ELF-1 (cell line): Measurements from ENCODE around the gene TRIM7.
A peak's percentile ranks its signal among the peaks of the same experiment; 100 is the strongest.
"Not testable (repeated sequence)": the region's sequence is repeated elsewhere in the genome, so short reads cannot be mapped to it uniquely, and the experiment has no call there.

Source experiments
- DNase-seq: peaks from one replicate; pipeline ENCODE4 v3.0.0-alpha.2; 2016; ENCODE audit warnings: low read depth, low spot score

The TRIM7 gene

GRCh38 chr5:181193656-181194055 lies 11.3 kb downstream of the TRIM7 start:
- DNase-seq: no peak

GRCh38 chr5:181192337-181193046 lies 12.5 kb downstream of the TRIM7 start:
- DNase-seq: no peak

DNA sequence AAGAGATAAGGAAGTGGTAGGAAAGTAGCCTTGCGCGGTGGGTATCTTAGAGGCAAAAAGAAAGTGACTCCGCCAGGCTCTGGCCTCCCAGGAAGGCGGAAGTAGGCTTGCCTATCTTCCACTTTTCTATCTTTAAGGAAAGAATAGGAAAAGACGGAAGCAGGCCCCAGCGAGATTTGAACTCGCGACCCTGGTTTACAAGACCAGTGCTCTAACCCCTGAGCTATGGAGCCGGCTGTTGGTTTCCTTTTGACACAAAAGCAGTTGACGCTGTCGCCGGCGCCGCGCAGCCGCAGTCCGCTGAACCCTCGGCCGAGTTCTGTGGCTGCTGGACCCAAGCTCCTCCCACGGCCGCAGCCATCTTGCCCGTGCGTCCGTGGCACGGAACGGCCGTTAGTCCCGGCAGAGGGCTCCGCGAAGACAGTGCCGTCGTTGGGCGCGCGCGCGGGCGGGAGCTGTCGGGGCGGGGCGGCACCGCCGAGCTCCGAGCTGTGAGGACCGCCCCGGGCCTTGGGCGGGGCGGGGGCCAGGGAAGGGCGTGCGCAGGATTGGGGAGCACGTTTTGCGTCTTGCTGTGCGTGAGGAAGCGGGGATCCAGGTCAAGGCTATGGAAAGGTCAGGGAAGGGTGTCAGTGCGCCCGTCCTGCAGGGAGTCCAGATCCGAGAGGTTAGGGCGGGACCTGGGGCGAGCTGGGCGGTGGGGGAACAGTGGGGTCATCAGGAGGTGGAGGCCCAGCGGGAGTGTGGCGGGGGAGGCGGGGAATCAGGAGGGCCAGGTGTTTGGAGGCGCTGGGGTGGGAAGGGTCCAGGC lies 13.3 kb downstream of the TRIM7 start:
- DNase-seq: peak; percentile 99

DNA sequence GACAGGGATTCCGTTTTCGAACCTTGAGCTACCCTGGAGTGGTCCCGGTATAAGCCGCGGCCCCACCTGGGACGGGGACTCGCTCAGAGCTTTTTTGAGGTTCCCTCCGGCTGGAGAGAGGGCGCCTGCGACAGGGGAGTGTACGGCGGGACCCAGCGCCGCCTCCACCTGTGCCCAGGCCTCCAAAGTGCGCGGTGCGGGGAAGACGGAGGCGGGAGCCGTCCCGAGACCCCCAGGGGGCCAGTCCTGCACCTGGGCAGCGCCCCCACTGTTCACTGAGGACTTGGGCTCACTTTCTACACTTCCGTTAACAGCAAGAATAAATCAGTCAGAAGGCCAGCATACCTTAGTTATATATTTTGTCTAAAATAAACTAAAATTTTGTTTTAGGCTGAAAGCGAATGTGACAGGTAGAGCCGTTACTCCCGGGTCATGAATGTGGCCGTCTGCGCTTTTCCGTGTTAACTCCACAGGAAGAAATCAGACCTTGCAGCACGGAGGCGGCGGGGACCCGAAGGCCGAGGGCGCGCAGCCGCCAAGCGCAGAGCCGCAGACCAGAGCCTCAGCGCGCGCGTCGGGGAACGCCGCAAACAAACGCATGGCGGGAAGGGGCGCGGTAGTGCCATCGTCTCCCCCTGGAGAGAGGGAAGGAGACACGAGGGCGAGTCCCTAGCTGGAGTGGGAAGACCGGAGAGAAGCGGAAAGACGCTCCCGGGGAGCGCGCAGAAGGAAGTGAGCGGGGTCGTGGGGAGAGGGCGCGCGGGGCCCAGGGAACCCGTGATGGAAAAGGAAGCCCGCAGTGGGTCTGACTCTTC lies 14.1 kb downstream of the TRIM7 start:
- DNase-seq: no peak

DNA sequence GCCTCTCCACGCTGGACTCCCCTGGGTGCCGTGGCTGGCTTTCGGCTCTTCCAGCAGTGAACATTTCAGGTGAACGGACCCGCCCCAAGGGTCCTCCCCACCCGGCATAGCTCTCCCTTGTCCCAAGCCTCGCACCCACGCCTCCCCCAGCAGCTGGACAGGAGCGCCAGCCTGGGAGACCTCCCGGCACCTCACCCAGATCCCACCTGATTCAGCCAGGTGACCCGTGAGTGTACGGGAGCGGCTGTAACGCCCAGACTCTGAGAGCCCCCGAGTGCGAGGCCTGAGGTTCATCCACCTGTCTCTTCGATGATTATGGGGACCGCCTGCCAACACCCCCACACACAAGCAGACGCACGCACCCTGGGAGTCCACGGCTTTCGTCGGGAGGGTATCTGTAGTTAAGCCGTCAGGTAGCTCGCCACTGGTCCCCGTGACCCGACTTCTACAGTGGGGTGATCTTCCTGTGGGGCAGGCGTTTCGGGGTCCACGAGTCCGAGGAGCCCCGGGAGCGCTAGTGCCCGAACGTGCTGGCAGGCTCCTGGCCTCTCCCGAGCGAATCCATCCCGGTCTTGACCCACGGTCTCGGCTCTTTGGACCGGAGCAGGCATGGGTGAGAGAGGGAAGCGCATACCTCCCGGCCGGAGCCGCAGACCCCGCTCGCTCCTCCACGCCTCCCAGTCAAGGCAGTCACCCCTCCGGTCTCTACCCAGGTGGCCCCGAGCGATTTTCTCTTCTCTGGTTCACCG lies 14.9 kb downstream of the TRIM7 start:
- no peak for DNase-seq

DNA sequence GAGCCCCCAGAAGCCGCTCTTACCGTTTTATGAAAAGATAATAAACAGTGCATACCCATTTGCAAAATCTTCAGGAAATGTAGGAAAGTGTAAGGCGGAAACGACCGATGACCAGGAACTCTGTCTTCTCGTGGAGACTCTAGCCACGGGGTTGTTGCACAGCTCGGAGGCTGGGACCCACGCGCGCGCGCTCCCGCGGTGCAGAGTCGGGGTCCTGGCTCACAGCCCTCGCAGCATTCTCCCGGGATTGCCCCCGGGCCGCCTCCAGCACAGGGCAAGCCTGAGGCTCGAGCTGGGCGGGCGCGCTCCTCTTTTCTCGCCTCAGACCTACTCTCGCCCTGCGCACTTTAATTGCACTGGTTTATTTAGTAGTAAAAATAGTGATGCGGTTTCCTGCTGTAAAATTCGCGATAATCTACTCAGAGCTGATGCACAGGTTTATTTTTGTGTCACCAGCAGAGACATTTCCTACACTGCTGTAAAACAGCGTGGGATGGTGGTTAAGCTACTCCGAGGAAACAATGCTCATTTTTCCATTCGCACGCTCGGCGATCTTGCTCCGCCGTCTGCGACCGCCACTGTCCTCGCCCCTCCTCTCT lies 15.5 kb downstream of the TRIM7 start:
- no peak for DNase-seq

DNA sequence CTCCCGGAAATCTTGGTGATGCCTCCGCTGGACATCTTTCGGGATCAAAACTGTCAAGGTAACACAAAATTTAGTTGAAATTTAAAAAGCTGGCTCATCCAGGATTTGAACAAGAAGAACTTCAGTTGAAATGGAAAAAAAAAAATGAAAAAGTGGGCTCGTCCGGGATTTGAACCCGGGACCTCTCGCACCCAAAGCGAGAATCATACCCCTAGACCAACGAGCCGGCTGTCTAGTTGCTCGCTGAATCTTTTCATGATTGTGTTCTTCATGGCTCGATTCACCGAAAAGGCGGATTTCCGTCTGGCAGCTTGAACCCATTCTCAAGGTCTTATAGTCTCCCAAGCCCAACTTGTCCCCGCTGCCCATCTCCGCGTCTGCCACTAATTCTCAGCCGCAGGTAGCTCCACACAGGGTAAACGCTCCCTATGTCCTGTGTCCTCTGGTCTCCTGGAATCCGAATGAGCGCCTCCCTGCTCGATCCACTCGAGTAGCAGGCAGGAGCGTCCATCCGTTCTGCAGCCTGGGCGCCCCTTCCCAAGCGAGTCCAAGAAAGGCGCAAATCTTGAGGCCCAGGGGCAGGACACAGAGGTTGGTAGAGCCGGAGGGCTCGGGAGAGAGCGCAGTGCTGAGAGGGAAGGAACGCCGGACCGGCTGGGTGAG lies 16.2 kb downstream of the TRIM7 start:
- DNase-seq: peak; percentile 94

GRCh38 chr5:181187500-181188213 lies 17.3 kb downstream of the TRIM7 start:
- DNase-seq: peak; percentile 95

DNA sequence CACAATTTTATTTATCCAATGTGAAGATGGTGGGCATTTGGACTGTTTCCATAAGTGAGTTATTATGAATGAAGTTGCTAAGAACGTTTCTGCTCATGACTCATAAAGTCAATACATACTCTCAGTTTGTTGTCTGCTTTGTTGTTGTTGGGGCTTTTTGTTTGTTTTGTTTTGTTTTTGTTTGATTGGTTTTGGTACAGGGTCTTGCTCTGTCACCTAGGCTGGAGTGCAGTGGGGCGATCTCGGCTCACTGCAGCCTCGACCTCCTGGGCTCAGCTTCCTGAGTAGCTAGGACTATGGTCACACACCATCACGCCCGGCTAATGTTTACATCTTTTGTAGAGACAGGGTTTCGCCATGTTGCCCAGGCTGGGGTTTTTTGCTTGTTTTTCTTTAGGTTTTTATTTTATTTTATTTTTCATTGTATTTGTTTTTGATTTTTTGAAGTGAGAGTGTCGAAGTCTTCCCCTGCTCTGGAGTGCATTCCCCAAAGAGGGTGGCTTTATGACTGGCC lies 18.0 kb downstream of the TRIM7 start:
- DNase-seq: no peak

DNA sequence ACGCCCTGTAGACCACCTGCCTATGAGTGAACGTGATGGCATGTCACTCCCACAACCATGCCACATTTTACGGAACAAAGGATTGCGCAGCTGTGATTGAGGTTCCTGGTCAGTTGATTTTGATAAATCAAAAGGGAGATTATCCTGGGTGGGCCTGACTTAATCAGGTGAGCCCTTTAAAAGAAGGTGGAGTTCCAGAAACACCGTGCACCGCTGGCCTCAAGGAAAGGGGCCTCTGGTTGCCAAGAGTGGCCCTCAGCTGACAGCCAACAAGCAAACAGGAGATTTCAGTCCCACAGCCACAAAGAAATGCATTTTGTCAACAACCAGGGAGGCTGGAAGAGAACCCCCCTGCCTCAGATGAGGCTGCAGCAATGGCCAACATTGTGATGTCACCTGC lies 19.0 kb downstream of the TRIM7 start:
- no peak for DNase-seq

DNA sequence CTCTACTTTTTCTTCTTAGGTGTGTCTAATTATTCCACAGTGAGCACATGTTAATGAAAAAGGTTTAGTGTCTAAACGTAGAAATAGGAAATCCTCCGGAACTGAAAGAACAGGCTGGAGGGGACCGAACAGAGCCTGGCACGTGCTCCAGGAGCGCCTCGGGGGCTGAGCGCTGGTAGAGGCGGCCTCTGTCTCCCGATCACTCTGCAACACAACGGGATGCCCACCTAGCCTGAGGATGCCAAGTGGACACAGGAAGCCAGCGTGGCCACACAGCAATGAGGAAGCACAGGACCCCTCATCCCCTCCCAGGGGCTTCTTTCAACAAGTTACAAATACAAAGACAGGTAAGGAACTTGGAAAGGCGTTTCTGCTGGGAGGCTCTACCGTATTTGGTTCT lies 19.4 kb downstream of the TRIM7 start:
- DNase-seq: no peak

DNA sequence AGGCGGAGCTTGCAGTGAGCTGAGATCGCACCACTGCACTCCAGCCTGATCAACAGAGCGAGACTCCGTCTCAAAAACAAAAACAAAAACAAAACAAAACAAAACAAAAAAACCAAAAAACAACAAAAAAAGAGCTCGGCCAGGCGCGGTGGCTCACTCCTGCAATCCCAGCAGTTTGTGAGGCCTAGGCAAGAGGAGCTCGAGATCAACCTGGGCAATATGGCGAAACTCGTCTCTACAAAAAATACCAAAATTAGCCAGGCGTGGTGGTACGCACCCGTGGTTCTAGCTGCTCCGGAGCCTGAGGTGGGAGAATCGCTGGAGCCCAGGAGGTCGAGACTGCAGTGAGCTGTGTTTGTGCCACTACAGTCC lies 20.2 kb downstream of the TRIM7 start:
- peak; percentile 67 for DNase-seq

GRCh38 chr5:181182651-181183050 lies 22.3 kb downstream of the TRIM7 start:
- no peak for DNase-seq

DNA sequence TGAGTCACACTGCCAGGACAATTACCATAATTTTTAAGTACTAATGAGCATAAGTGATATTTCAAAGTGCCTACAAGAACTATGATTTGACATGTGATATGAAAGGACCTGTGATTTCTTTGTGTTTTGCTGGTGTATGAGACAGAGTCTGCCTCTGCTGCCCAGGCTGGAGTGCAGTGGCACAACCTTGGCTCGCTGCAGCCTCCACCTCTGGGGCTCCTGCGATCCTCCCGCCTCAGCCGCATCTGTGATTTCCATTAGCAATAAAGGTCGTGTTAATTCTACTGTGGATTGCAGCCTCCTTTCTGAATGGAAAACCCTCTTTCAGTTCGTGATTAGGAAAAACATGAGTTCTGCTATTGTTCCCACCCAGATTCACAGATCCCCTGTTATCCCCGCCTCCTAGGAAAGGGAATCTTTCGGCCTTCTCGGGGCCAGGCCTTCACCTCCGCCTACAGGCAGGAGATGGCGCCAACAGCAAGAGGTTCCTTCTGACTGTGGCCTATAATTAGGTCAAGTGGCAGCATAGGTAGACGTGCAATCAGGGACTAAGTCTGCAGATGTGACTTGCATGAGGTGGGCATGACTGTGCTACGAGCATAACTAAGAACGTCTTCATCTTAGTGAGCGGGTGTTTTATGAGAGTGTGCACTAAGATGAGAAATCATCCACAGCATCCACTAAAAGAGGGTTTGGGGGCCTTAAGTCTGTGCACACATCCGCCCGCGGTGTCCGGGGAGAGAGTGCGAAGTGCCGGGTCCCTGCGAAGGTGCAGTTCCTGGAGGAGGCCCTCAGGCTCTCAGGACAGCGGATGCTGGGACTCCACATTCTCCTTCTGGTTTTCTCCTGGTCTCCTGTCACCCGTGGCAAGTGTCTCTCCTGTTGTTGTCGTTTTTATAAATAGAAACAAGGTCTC lies 23.1 kb downstream of the TRIM7 start:
- peak; percentile 87 for DNase-seq

DNA sequence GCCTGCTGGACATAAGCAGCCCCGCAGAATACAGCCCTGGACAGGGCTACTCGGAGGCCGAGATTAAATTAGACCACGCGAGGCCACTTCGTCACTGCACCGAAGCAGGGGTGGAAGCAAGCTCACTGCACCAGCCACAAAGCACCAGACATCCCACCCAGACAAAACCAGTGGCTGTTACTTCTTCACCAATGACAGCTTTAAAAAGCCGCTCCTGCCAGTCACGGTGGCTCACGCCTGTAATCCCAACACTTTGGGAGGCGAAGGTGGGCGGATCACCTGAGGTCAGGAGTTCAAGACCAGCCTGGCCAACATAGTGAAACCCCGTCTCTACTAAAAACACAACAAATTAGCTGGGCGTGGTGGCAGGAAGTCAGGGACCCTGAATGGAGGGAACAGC lies 27.4 kb downstream of the TRIM7 start:
- not testable (repeated sequence) for DNase-seq

GRCh38 chr5:181176254-181176952 lies 28.6 kb downstream of the TRIM7 start:
- DNase-seq: no peak

- DNase-seq: peak; percentile 96
Observed at GRCh38 chr5:181173420-181174342, 31.3 kb downstream of the TRIM7 start.
